PC-9 (cell line): Measurements from ENCODE around the gene SLC9B1. TPM values are rescaled to one million over a fixed set of nuclear protein-coding genes. Genes with fewer than 3 reads are reported as not detected.

Experiments
- BruUV-seq: library from RNA; stranded (reverse); fragments of 400-500 nt; replicated peaks from 2 replicates; lab custom pipeline; 2021; lab: Mats Ljungman, UMichigan
- CTCF ChIA-PET: fragments of 300-600 bp; sonication (Branson Sonifier 250); formaldehyde crosslinking; loops from one replicate; lab custom pipeline; 2022; ENCODE audit warnings: antibody characterized with exemption; lab: Charles Lee
- POLR2A ChIA-PET: fragments of 300-600 bp; sonication (Branson Sonifier 250); formaldehyde crosslinking; loops from one replicate; lab custom pipeline; 2022; ENCODE audit warnings: antibody characterized with exemption; ENCODE audit not compliant: unreplicated experiment; lab: Charles Lee
- DNase-seq, 2 experiments: peaks; one replicate each; pipeline versions ENCODE4 v3.0.0 to v3.0.0-alpha.2; 2015 to 2022; ENCODE audit warnings: mixed read lengths in 1 of 2
- H2AFZ ChIP-seq: fragments of 200-600 bp; sonication (generic); 2 replicates; pipeline ENCODE4 v1.8.1; 2017; ENCODE audit warnings: antibody characterized with exemption
- H3F3A ChIP-seq: fragments of 200-600 bp; sonication (generic); 2 replicates; pipeline ENCODE4 v1.8.1; 2017; ENCODE audit warnings: antibody characterized with exemption, mild to moderate bottlenecking, low read depth; ENCODE audit not compliant: insufficient read depth
- H3K27ac ChIP-seq: fragments of 200-600 bp; sonication (generic); 2 replicates; pipeline ENCODE4 v1.6.1; 2016; ENCODE audit warnings: mixed run types
- H3K27me3 ChIP-seq: fragments of 200-600 bp; sonication (generic); 2 replicates; pipeline ENCODE4 v1.6.1; 2016; ENCODE audit warnings: low read depth, mixed run types; ENCODE audit not compliant: insufficient read depth
- H3K36me3 ChIP-seq: fragments of 200-600 bp; sonication (generic); 2 replicates; pipeline ENCODE4 v1.6.1; 2016; ENCODE audit warnings: low read depth, mixed run types
- H3K4me1 ChIP-seq: fragments of 200-600 bp; sonication (generic); replicated peaks from 2 replicates; pipeline ENCODE4 v1.6.1; 2016; ENCODE audit warnings: mixed run types; ENCODE audit not compliant: insufficient read depth
- H3K4me2 ChIP-seq: fragments of 200-600 bp; sonication (generic); 2 replicates; pipeline ENCODE4 v1.6.1; 2017; ENCODE audit warnings: mixed run types
- H3K4me3 ChIP-seq: fragments of 200-600 bp; sonication (generic); 2 replicates; pipeline ENCODE4 v1.6.1; 2016; ENCODE audit warnings: mixed run types
- H3K79me2 ChIP-seq: fragments of 200-600 bp; sonication (generic); 2 replicates; pipeline ENCODE4 v1.6.1; 2017; ENCODE audit warnings: low read depth, mixed run types
- H3K9me2 ChIP-seq: fragments of 200-600 bp; sonication (generic); 2 replicates; pipeline ENCODE4 v1.8.1; 2017; ENCODE audit warnings: mild to moderate bottlenecking; ENCODE audit not compliant: insufficient read depth
- H3K9me3 ChIP-seq: fragments of 200-600 bp; sonication (generic); 2 replicates; pipeline ENCODE4 v1.8.1; 2016; ENCODE audit warnings: low read depth; ENCODE audit not compliant: insufficient read depth
- H4K20me1 ChIP-seq: fragments of 200-600 bp; sonication (generic); 2 replicates; pipeline ENCODE4 v1.8.1; 2017; ENCODE audit not compliant: insufficient read depth
- CTCF ChIP-seq: fragments of 200-600 bp; sonication (generic); conservative IDR thresholded peaks from 2 replicates; pipeline ENCODE4 v1.6.1; 2017; ENCODE audit warnings: mixed run types, antibody characterized with exemption, mild to moderate bottlenecking, moderate library complexity
- EZH2 ChIP-seq: fragments of 200-600 bp; sonication (generic); IDR thresholded peaks from 2 replicates; pipeline ENCODE4 v1.8.0; 2017; ENCODE audit warnings: antibody characterized with exemption, low read depth
- intact Hi-C: fragments of 100-400 bp; cut with micrococcal nuclease; formaldehyde crosslinking; loops from one replicate; pipeline ENCODE4 v1.10.0; 2022; ENCODE audit not compliant: unreplicated experiment
- total RNA-seq: library from RNA; stranded (reverse); gene quantifications from 2 replicates; pipeline ENCODE4 v1.2.3, GENCODE V29; 2021

The SLC9B1 gene
- total RNA-seq, 1 experiment from 2014 or later: not detected

GRCh38 chr4:102871772-102872171 is 147.7 kb downstream of the SLC9B1 start:
- Histone ChIP-seq H3F3A (peaks cover 15% of the 10 kb centered on the region; the same call in 1 of the 2 replicates), H3K79me2 (peaks cover 66% of the 10 kb centered on the region), H3K27ac (no peak overlapping the region), H3K36me3 (peaks cover 10% of the 10 kb centered on the region; the same call in 1 of the 2 replicates), H3K4me3 (peak overlapping the region; percentile 14; the same call in 1 of the 2 replicates), H3K9me3 (peaks cover 6% of the 10 kb centered on the region; the same call in 1 of the 2 replicates), H3K4me2 (peak overlapping the region; percentile 96; the same call in 1 of the 2 replicates), H4K20me1 (no peaks in the 10 kb centered on the region), H3K9me2 (no peaks in the 10 kb centered on the region), H3K4me1 (peaks cover 32% of the 10 kb centered on the region), H3K27me3 (no peaks in the 10 kb centered on the region), H2AFZ (no peak overlapping the region)
- no peak for DNase-seq
- intact Hi-C loops: no loop called here
- TF ChIP-seq EZH2: no peak
- TF ChIP-seq CTCF: no peak
- BruUV-seq: no TSS peak
- POLR2A ChIA-PET: no interaction called here
- CTCF ChIA-PET: no interaction called here

GRCh38 chr4:102869569-102870197 is 149.8 kb downstream of the SLC9B1 start:
- ChIA-PET CTCF (no interaction called here), POLR2A (interaction anchor here (0.6 to 1.7 kb wide), 3 partner anchors 21 to 109 kb away, joined by 3 to 21 read pairs (median 4); partner anchors contain the start of genes MANBA and UBE2D3)
- Histone ChIP-seq H3K9me3 (no peaks in the 10 kb centered on the region), H3K4me1 (peaks cover 34% of the 10 kb centered on the region), H2AFZ (peak overlapping the region; percentile 89), H3K27ac (peak overlapping the region; percentile 94), H3F3A (peaks cover 15% of the 10 kb centered on the region; the same call in 1 of the 2 replicates), H4K20me1 (no peaks in the 10 kb centered on the region), H3K4me3 (peak overlapping the region; percentile 80), H3K27me3 (no peaks in the 10 kb centered on the region), H3K36me3 (no peaks in the 10 kb centered on the region; the same call in 1 of the 2 replicates), H3K9me2 (no peaks in the 10 kb centered on the region), H3K4me2 (peak overlapping the region; percentile 96), H3K79me2 (peaks cover 63% of the 10 kb centered on the region)
- intact Hi-C loops: loop anchor here (1.0 to 2.0 kb wide), 4 partner anchors 41 to 369 kb away; partner anchors contain the start of genes MANBA and NFKB1
- TF ChIP-seq EZH2 (no peak), CTCF (no peak)
- BruUV-seq: no TSS peak
- DNase-seq: no peak

GRCh38 chr4:102868781-102869568 is 150.5 kb downstream of the SLC9B1 start, which contains the start of gene CISD2:
TSS of gene CISD2 (plus strand) at chr4:102868992. CDS start at chr4:102869085, 93 bp downstream.
- TF ChIP-seq CTCF (no peak), EZH2 (no peak)
- ChIA-PET POLR2A (interaction anchor here (0.5 to 1.7 kb wide), 4 partner anchors 22 to 420 kb away, joined by 3 to 38 read pairs (median 12); partner anchors contain the start of genes MANBA and UBE2D3), CTCF (no interaction called here)
- H3K9me2 ChIP-seq: no peaks in the 10 kb centered on the region
- H3K27ac ChIP-seq: peak within 1 kb of the TSS; percentile 94
- H3K4me2 ChIP-seq: peak within 1 kb of the TSS; percentile 96
- H2AFZ ChIP-seq: peak within 1 kb of the TSS; percentile 89
- peaks cover 15% of the 10 kb centered on the region; the same call in 1 of the 2 replicates for H3F3A ChIP-seq
- peaks cover 34% of the 10 kb centered on the region for H3K4me1 ChIP-seq
- intact Hi-C loops: loop anchor here (1.0 to 2.0 kb wide), 4 partner anchors 41 to 368 kb away; partner anchors contain the start of genes MANBA and NFKB1
- no peaks in the 10 kb centered on the region for H3K9me3 ChIP-seq
- no peaks in the 10 kb centered on the region; the same call in 1 of the 2 replicates for H3K36me3 ChIP-seq
- TSS peak; percentile 51 for BruUV-seq
- H3K27me3 ChIP-seq: no peaks in the 10 kb centered on the region
- peak within 1 kb of the TSS; percentile 80 for H3K4me3 ChIP-seq
- peak; percentile 80 to 89 for DNase-seq
- H3K79me2 ChIP-seq: peaks cover 61% of the 10 kb centered on the region
- H4K20me1 ChIP-seq: no peaks in the 10 kb centered on the region
